Cardiac muscle cell (in vitro differentiated cells and primary cell): ENCODE measurements around the gene UBAP1. TPM values are rescaled to one million over a fixed set of nuclear protein-coding genes. Genes with fewer than 3 reads are reported as not detected.

ENCODE experiments used
- DNase-seq, 2 donors: peaks; one replicate each; pipeline versions ENCODE4 v3.0.0 to v3.0.0-alpha.2; 2010 to 2017; ENCODE audit warnings: low read depth in 1 of 2, low spot score in 1 of 2
- H3K27ac ChIP-seq: fragments of 200-600 bp; sonication (generic); 2 replicates; pipeline ENCODE4 v1.5.1; 2016
- H3K27me3 ChIP-seq: fragments of 200-600 bp; sonication (generic); 2 replicates; pipeline ENCODE4 v1.6.0; 2016; ENCODE audit warnings: control low read depth
- H3K36me3 ChIP-seq: fragments of 200-600 bp; sonication (generic); 2 replicates; pipeline ENCODE4 v1.5.1; 2016; ENCODE audit warnings: control low read depth
- H3K4me1 ChIP-seq: fragments of 200-600 bp; sonication (generic); 2 replicates; pipeline ENCODE4 v1.8.1; 2017; ENCODE audit warnings: low read depth, mild to moderate bottlenecking, mixed run types
- H3K4me3 ChIP-seq: fragments of 200-600 bp; sonication (generic); 2 replicates; pipeline ENCODE4 v1.5.1; 2016; ENCODE audit warnings: mild to moderate bottlenecking
- H3K9me3 ChIP-seq: fragments of 200-600 bp; sonication (generic); 2 replicates; pipeline ENCODE4 v1.5.1; 2017; ENCODE audit warnings: low read depth, mild to moderate bottlenecking, control low read depth
- CTCF ChIP-seq: IDR thresholded peaks from 2 replicates; pipeline ENCODE4 v1.5.1; 2012; ENCODE audit warnings: low read depth, mild to moderate bottlenecking, low read length
- polyA plus RNA-seq: library from polyadenylated mRNA; unstranded; fragments of >200 nt; fragmentation: Nextera tagmentation; extraction: Ambion mirVana; gene quantifications from 2 replicates; pipeline ENCODE4 v1.2.1, GENCODE V29; 2016
- total RNA-seq: library from RNA; depleted of rRNA; stranded (reverse); fragments of >200 nt; gene quantifications from 2 replicates; pipeline ENCODE4 v1.2.3, GENCODE V29; 2016

Gene UBAP1
- total and polyA plus RNA-seq, 2 experiments from 2014 or later = 28.6 to 52.3 TPM

- peak in 1 of 2 donors; percentile 54 for DNase-seq
- Histone ChIP-seq H3K27ac (no peak overlapping the region), H3K4me3 (no peak overlapping the region), H3K9me3 (no peaks in the 10 kb centered on the region), H3K36me3 (no peaks in the 10 kb centered on the region), H3K4me1 (peaks cover 7% of the 10 kb centered on the region), H3K27me3 (no peaks in the 10 kb centered on the region)
- no peak for TF ChIP-seq CTCF
Measured at GRCh38 chr9:34227445-34227844, 48.6 kb downstream of the UBAP1 start.

GRCh38 chr9:34230556-34230955, 51.7 kb downstream of the UBAP1 start:
- Histone ChIP-seq H3K9me3 (no peaks in the 10 kb centered on the region), H3K4me3 (no peak overlapping the region), H3K27me3 (no peaks in the 10 kb centered on the region), H3K27ac (no peak overlapping the region), H3K4me1 (no peaks in the 10 kb centered on the region), H3K36me3 (no peaks in the 10 kb centered on the region)
- DNase-seq = no peak
- TF ChIP-seq CTCF = no peak

GRCh38 chr9:34232201-34232600, 53.4 kb downstream of the UBAP1 start:
- no peak for DNase-seq
- Histone ChIP-seq H3K4me3 (no peak overlapping the region), H3K36me3 (peaks cover 7% of the 10 kb centered on the region), H3K27ac (peak overlapping the region; percentile 28), H3K4me1 (no peaks in the 10 kb centered on the region), H3K9me3 (no peaks in the 10 kb centered on the region), H3K27me3 (no peaks in the 10 kb centered on the region)
- TF ChIP-seq CTCF = no peak

- no peak overlapping the region for H3K4me3 ChIP-seq
- no peak for DNase-seq
- no peak for TF ChIP-seq CTCF
- peaks cover 13% of the 10 kb centered on the region for H3K36me3 ChIP-seq
- no peaks in the 10 kb centered on the region for H3K9me3 ChIP-seq
- H3K4me1 ChIP-seq = no peaks in the 10 kb centered on the region
- no peak overlapping the region for H3K27ac ChIP-seq
- no peaks in the 10 kb centered on the region for H3K27me3 ChIP-seq
Measured at GRCh38 chr9:34233672-34234071, 54.8 kb downstream of the UBAP1 start.

- TF ChIP-seq CTCF = no peak
- no peak overlapping the region for H3K4me3 ChIP-seq
- H3K36me3 ChIP-seq = peaks cover 21% of the 10 kb centered on the region
- H3K27ac ChIP-seq = no peak overlapping the region
- H3K9me3 ChIP-seq = no peaks in the 10 kb centered on the region
- DNase-seq = no peak
- no peaks in the 10 kb centered on the region for H3K27me3 ChIP-seq
- H3K4me1 ChIP-seq = no peaks in the 10 kb centered on the region
Measured at GRCh38 chr9:34237836-34238235, 59.0 kb downstream of the UBAP1 start.

- DNase-seq = no peak
- no peak for TF ChIP-seq CTCF
- no peak overlapping the region for H3K4me3 ChIP-seq
Measured at GRCh38 chr9:34240006-34240405, 61.2 kb downstream of the UBAP1 start.

More at GRCh38 chr9:34240006-34240405, 61.2 kb downstream of the UBAP1 start:
- Histone ChIP-seq H3K27me3 (no peaks in the 10 kb centered on the region), H3K36me3 (peaks cover 24% of the 10 kb centered on the region), H3K4me1 (no peaks in the 10 kb centered on the region), H3K9me3 (no peaks in the 10 kb centered on the region), H3K27ac (no peak overlapping the region)
